Measurements from ENCODE around the gene IL12RB2. TPM values are rescaled to one million over a fixed set of nuclear protein-coding genes. Genes with fewer than 3 reads are reported as not detected.

IL12RB2 gene
- total and polyA plus RNA-seq, 2 donors (not counting 3 experiments of a cell fraction or from before 2014, with no cell fraction given), result 0.42 TPM; not detected in 1

DNA sequence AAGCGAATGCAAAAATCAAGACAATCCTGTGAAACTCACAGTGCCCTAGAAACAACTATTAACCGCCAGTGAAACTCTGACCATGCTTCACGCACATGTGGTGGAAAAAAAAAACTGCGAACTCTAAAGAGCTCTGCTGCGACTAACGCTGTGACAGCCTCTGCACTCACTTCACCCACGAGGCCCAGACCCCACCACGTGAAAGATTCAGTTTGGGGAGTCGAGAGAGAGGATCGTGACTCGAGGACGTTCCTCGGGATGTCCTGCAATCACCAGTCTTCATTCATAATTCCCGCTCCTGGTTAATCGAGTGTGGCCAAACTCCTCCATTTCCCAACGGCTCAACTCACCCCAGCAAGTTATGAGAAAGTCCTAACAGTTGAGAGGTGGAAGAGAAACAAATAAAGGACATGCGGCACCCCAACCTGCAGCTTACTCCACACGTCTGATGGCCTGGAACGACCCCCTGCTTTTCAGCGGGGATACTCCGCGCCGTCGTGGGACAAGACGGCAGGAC lies 121.4 kb downstream of the IL12RB2 start:
- FAIRE-seq (no peak), DNase-seq (ENCODE audit: low read depth, low spot score) (peak; percentile 36)
- Histone ChIP-seq H2AFZ (ENCODE audit: low read depth, low read length) (no peak overlapping the region), H3K9ac (replicated peaks; ENCODE audit: extremely low read depth, insufficient read depth, low read length) (peak overlapping the region; percentile 95), H3K36me3 (ENCODE audit: control insufficient read depth in 2 of 2, extremely low read depth in 1 of 2, insufficient read depth in 2 of 2, low read length in 2 of 2) (peaks cover 4 to 18% of the 10 kb centered on the region in 2 experiments), H3K4me2 (ENCODE audit: insufficient read depth, low read length) (peak overlapping the region; percentile 99), H3K4me3 (replicated peaks in 1 of 3; ENCODE audit: insufficient read depth in 1 of 3, low read depth in 1 of 3, low read length in 3 of 3) (peak overlapping the region; percentile 92 to 99 (median 93)), H3K27ac (ENCODE audit: insufficient read depth, low read depth, low read length) (peak overlapping the region; percentile 73), H4K20me1 (replicated peaks; ENCODE audit: control insufficient read depth, extremely low read depth, insufficient read depth, low read length) (peaks cover 28% of the 10 kb centered on the region), H3K9me3 (replicated peaks; ENCODE audit: control insufficient read depth, insufficient read depth, low read length) (no peaks in the 10 kb centered on the region), H3K4me1 (ENCODE audit: control insufficient read depth, extremely low read depth, insufficient read depth, low read length) (peaks cover 27% of the 10 kb centered on the region), H3K79me2 (ENCODE audit: control insufficient read depth, insufficient read depth, low read length) (peaks cover 61% of the 10 kb centered on the region), H3K9me1 (replicated peaks; ENCODE audit: control insufficient read depth, extremely low read depth, insufficient read depth, low read length) (no peaks in the 10 kb centered on the region), H3K27me3 (ENCODE audit: control insufficient read depth in 2 of 2, insufficient read depth in 2 of 2, low read length in 2 of 2) (no peaks in the 10 kb centered on the region)
- dilution Hi-C loops (cut with MboI; ENCODE audit: extremely low pct_ligation_motif_present, low sequenced_read_pairs) (no loop called here), intact Hi-C loops (cut with micrococcal nuclease) (loop anchor here (1.0 kb wide), 1 partner anchor 82 kb away; no protein-coding TSS in a partner anchor)
- no TSS peak for BruUV-seq (replicated peaks)
- ChIA-PET CTCF (interaction anchor here (0.6 to 5.0 kb wide), 10 partner anchors 8 to 218 kb away, joined by 3 to 47 read pairs (median 4); no protein-coding TSS in a partner anchor), POLR2A (interaction anchor here (1.4 to 1.8 kb wide), 2 partner anchors 20 to 50 kb away, joined by 3 to 4 read pairs; no protein-coding TSS in a partner anchor)
- TF ChIP-seq MAX (IDR thresholded peaks at IDR 0.05; ENCODE audit: insufficient read depth, insufficient read length) (peak; percentile 46), GATA2 (IDR thresholded peaks at IDR 0.05; ENCODE audit: insufficient read depth, insufficient read length, low read depth, low read length) (no peak)

- FAIRE-seq, result no peak
- peaks cover 27% of the 10 kb centered on the region for H3K4me1 ChIP-seq (ENCODE audit: control insufficient read depth, extremely low read depth, insufficient read depth, low read length)
- POLR2A ChIA-PET, result interaction anchor here (0.6 to 1.8 kb wide), 2 partner anchors 50 to 52 kb away, joined by 4 to 5 read pairs; no protein-coding TSS in a partner anchor
- H3K4me3 ChIP-seq (replicated peaks in 1 of 3; ENCODE audit: insufficient read depth in 1 of 3, low read depth in 1 of 3, low read length in 3 of 3), result peak overlapping the region; percentile 92 to 99 (median 93)
- no peaks in the 10 kb centered on the region for H3K27me3 ChIP-seq (ENCODE audit: control insufficient read depth in 2 of 2, insufficient read depth in 2 of 2, low read length in 2 of 2)
- TF ChIP-seq MAX (IDR thresholded peaks at IDR 0.05; ENCODE audit: insufficient read depth, insufficient read length), result no peak
- TF ChIP-seq, protein P1, sequence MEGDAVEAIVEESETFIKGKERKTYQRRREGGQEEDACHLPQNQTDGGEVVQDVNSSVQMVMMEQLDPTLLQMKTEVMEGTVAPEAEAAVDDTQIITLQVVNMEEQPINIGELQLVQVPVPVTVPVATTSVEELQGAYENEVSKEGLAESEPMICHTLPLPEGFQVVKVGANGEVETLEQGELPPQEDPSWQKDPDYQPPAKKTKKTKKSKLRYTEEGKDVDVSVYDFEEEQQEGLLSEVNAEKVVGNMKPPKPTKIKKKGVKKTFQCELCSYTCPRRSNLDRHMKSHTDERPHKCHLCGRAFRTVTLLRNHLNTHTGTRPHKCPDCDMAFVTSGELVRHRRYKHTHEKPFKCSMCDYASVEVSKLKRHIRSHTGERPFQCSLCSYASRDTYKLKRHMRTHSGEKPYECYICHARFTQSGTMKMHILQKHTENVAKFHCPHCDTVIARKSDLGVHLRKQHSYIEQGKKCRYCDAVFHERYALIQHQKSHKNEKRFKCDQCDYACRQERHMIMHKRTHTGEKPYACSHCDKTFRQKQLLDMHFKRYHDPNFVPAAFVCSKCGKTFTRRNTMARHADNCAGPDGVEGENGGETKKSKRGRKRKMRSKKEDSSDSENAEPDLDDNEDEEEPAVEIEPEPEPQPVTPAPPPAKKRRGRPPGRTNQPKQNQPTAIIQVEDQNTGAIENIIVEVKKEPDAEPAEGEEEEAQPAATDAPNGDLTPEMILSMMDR (IDR thresholded peaks at IDR 0.05; ENCODE audit: extremely low read depth in 1 of 2, insufficient read depth in 1 of 2, low read depth in 1 of 2, low read length in 2 of 2), result no peak
- peak; percentile 16 for TF ChIP-seq POLR2A (IDR thresholded peaks at IDR 0.05; ENCODE audit: low read depth, low read length)
- peak; percentile 64 for TF ChIP-seq POLR2AphosphoS5 (IDR thresholded peaks at IDR 0.05; ENCODE audit: insufficient read depth, low read depth, low read length)
- dilution Hi-C loops (cut with MboI; ENCODE audit: extremely low pct_ligation_motif_present, low sequenced_read_pairs) (no loop called here), intact Hi-C loops (cut with micrococcal nuclease) (loop anchor here (1.0 kb wide), 5 partner anchors 39 to 256 kb away; partner anchors contain the start of gene GADD45A)
- DNase-seq (ENCODE audit: low read depth, low spot score), result peak; percentile 48
- peaks cover 23% of the 10 kb centered on the region for H4K20me1 ChIP-seq (replicated peaks; ENCODE audit: control insufficient read depth, extremely low read depth, insufficient read depth, low read length)
- peak overlapping the region; percentile 73 for H3K27ac ChIP-seq (ENCODE audit: insufficient read depth, low read depth, low read length)
- BruUV-seq (replicated peaks), result no TSS peak
- H3K9ac ChIP-seq (replicated peaks; ENCODE audit: extremely low read depth, insufficient read depth, low read length), result peak overlapping the region; percentile 95
- peak overlapping the region; percentile 99 for H3K4me2 ChIP-seq (ENCODE audit: insufficient read depth, low read length)
- CTCF ChIA-PET, result interaction anchor here (1.0 to 5.0 kb wide), 9 partner anchors 9 to 218 kb away, joined by 3 to 47 read pairs (median 5); no protein-coding TSS in a partner anchor
- no peaks in the 10 kb centered on the region for H3K9me3 ChIP-seq (replicated peaks; ENCODE audit: control insufficient read depth, insufficient read depth, low read length)
- no peaks in the 10 kb centered on the region for H3K9me1 ChIP-seq (replicated peaks; ENCODE audit: control insufficient read depth, extremely low read depth, insufficient read depth, low read length)
- peaks cover 2 to 11% of the 10 kb centered on the region in 2 experiments for H3K36me3 ChIP-seq (ENCODE audit: control insufficient read depth in 2 of 2, extremely low read depth in 1 of 2, insufficient read depth in 2 of 2, low read length in 2 of 2)
- peak overlapping the region; percentile 62 for H2AFZ ChIP-seq (ENCODE audit: low read depth, low read length)
- H3K79me2 ChIP-seq (ENCODE audit: control insufficient read depth, insufficient read depth, low read length), result peaks cover 55% of the 10 kb centered on the region
Observed at GRCh38 chr1:67429528-67430357, 122.1 kb downstream of the IL12RB2 start.

All from endothelial cell of umbilical vein (primary cell).